ENCODE measurements around the gene MOB2. TPM values are rescaled to one million over a fixed set of nuclear protein-coding genes. Genes with fewer than 3 reads are reported as not detected.

The MOB2 gene
- total and polyA plus RNA-seq, 9 of the 15 experiments (the other 6 are each of a cell fraction or from before 2014, with no cell fraction given): 0.17 to 36.8 (median 19.2) TPM

DNA sequence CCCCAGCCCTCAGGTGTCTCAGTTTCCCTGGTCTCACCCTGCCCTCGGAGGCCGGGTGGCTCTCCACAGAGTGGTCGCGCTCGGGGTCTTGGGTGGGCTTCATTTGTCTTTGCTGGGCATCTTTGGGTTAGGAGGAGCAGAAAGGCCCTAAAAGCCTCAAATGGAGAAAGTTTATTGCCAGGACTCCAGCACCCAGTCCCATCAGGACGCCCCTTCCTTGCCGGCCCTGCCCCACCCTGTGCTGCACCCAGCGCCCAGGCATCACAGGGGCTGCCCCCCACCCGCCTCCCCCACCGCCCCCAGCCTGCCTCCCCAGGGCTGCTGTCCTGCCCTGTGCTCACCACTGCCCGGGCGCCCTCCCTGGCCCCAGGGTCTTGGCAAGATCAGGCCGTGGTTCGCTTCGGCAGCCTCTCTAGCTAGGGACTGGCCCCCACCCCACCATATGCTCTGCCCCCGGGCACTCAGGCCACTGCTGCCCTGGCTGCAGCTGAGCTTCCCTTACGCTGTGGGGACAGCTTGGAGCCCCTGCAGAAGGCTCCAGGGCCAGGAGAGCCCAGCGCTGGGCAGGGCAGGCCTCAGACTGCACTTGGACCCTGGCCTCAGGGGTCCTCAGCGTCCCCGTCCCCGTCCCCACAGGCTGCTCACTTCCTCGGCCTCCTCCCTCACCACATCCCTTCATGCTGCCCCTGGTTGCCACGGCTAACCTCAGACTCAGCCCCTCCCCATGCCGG, 31.4 kb downstream of the MOB2 start (continued):
- TF ChIP-seq, protein P1, sequence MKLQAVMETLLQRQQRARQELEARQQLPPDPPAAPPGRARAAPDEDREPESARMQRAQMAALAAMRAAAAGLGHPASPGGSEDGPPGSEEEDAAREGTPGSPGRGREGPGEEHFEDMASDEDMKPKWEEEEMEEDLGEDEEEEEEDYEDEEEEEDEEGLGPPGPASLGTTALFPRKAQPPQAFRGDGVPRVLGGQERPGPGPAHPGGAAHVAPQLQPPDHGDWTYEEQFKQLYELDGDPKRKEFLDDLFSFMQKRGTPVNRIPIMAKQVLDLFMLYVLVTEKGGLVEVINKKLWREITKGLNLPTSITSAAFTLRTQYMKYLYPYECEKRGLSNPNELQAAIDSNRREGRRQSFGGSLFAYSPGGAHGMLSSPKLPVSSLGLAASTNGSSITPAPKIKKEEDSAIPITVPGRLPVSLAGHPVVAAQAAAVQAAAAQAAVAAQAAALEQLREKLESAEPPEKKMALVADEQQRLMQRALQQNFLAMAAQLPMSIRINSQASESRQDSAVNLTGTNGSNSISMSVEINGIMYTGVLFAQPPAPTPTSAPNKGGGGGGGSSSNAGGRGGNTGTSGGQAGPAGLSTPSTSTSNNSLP (IDR thresholded peaks at IDR 0.05; ENCODE audit: borderline replicate concordance, low read depth, low read length): no peak

DNA sequence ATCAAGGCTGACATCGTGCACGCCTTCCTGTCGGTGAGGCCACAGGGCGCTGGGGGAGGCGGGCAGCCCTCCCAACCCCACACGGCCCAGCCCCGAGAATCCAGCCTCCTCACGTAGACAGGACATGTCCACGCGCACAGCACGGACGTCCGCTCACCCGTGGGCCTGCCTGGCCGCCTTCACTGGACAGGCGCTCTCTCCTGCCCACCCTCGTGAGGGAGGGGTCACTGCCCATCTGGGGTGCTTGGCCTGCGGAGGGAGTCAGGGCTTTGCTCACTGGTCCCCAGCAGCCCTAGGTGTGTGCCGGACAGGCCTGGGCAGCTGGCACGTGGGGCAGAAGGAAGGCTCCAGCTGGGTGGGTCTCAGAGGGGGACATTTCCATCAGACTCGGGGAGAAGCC, 32.0 kb downstream of the MOB2 start:
- BruUV-seq (replicated peaks): no TSS peak
- H2AFZ ChIP-seq (ENCODE audit: low read depth, low read length): no peak overlapping the region
- ChIA-PET CTCF (ENCODE audit: low intra/inter-chr PET ratio) (no interaction called here), POLR2A (no interaction called here)
- no peak overlapping the region for H3K9ac ChIP-seq (ENCODE audit: insufficient read depth in 1 of 2, low read depth in 2 of 2, low read length in 2 of 2)
- 11% methylated on average over 13 of the region's 21 CpGs for WGBS (ENCODE audit: insufficient coverage, low coverage, missing lambda C conversion rate)
- peaks cover 9 to 49% of the 10 kb centered on the region in 2 experiments; a peak in 3 of 5 replicates for H3K27me3 ChIP-seq (ENCODE audit: control insufficient read depth in 2 of 2, insufficient read depth in 2 of 2, low read length in 2 of 2)
- H3K27ac ChIP-seq (ENCODE audit: extremely low read depth, low read depth, low read length): no peak overlapping the region
- ATAC-seq (no peak), FAIRE-seq (no peak), DNase-seq (ENCODE audit: extremely low read depth in 1 of 4, low spot score in 3 of 4) (no peak)
- no peak overlapping the region for H3K4me3 ChIP-seq
- H3K9me1 ChIP-seq (ENCODE audit: control insufficient read depth, insufficient read depth, low read length): no peaks in the 10 kb centered on the region
- peaks cover 0 to 70% of the 10 kb centered on the region in 2 experiments; a peak in 2 of 5 replicates for H3K4me1 ChIP-seq (replicated peaks in 1 of 2; ENCODE audit: control insufficient read depth in 2 of 2, insufficient read depth in 2 of 2, low read length in 2 of 2)
- peaks cover 25% of the 10 kb centered on the region for H4K20me1 ChIP-seq (replicated peaks; ENCODE audit: control insufficient read depth, insufficient read depth, low read length)
- intact Hi-C loops (cut with micrococcal nuclease): loop anchor here (5.0 to 10.0 kb wide), 2 partner anchors 63 to 120 kb away; partner anchors contain the start of gene DUSP8
- peak; percentile 33; the same call in 1 of the 2 replicates for TF ChIP-seq SAFB (IDR thresholded peaks at IDR 0.05; ENCODE audit: borderline replicate concordance, low read depth, low read length)
- TF ChIP-seq, protein P2, sequence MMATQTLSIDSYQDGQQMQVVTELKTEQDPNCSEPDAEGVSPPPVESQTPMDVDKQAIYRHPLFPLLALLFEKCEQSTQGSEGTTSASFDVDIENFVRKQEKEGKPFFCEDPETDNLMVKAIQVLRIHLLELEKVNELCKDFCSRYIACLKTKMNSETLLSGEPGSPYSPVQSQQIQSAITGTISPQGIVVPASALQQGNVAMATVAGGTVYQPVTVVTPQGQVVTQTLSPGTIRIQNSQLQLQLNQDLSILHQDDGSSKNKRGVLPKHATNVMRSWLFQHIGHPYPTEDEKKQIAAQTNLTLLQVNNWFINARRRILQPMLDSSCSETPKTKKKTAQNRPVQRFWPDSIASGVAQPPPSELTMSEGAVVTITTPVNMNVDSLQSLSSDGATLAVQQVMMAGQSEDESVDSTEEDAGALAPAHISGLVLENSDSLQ (IDR thresholded peaks at IDR 0.05): no peak
- in situ Hi-C loops (cut with MboI): no loop called here
- no peaks in the 10 kb centered on the region for H3K9me3 ChIP-seq (replicated peaks; ENCODE audit: control insufficient read depth, insufficient read depth, low read depth, low read length)
- no peaks in the 10 kb centered on the region for H3K36me3 ChIP-seq (ENCODE audit: control insufficient read depth, insufficient read depth, low read length)
- no peaks in the 10 kb centered on the region for H3K79me2 ChIP-seq (ENCODE audit: control insufficient read depth, insufficient read depth, low read length)
- no peak overlapping the region for H3K4me2 ChIP-seq (ENCODE audit: insufficient read depth, low read length)
